HepG2 (cell line): Measurements from ENCODE around the gene ABCC3.

Experiments
- ARNTL ChIP-seq: sonication (generic); formaldehyde crosslinking; IDR thresholded peaks from 2 replicates; pipeline ENCODE4 v1.4.0; 2020; ENCODE audit warnings: mild to moderate bottlenecking, missing genetic modification reagents
- BRCA1 ChIP-seq: sonication (generic); formaldehyde crosslinking; IDR thresholded peaks from 2 replicates; pipeline ENCODE4 v1.4.0; 2020; ENCODE audit warnings: missing genetic modification reagents
- CHD2 ChIP-seq: IDR thresholded peaks from 2 replicates; pipeline ENCODE4 v1.6.1; 2011; ENCODE audit warnings: low read depth, low read length, improper control_type of control experiment
- CTCF ChIP-seq: sonication (generic); formaldehyde crosslinking; IDR thresholded peaks from 2 replicates; pipeline ENCODE4 v1.5.0; 2020; ENCODE audit warnings: mild to moderate bottlenecking, missing genetic modification reagents, moderate library complexity
- DBP ChIP-seq: sonication (generic); formaldehyde crosslinking; IDR thresholded peaks from 2 replicates; pipeline ENCODE4 v1.4.0; 2020; ENCODE audit warnings: missing genetic modification reagents; ENCODE audit errors: not compliant biosample characterization
- EZH2 ChIP-seq: conservative IDR thresholded peaks from 2 replicates; pipeline ENCODE4 v1.6.1; 2012; ENCODE audit warnings: mild to moderate bottlenecking, low read depth, low read length, moderate library complexity
- HDAC2 ChIP-seq: sonication (generic); formaldehyde crosslinking; IDR thresholded peaks from 2 replicates; pipeline ENCODE4 v1.4.0; 2020; ENCODE audit warnings: missing genetic modification reagents
- HMG20A ChIP-seq: IDR thresholded peaks from 2 replicates; pipeline ENCODE4 v1.6.1; 2016; ENCODE audit warnings: borderline replicate concordance
- HNF4G ChIP-seq, 2 experiments: sonication (generic) in 1 of 2; formaldehyde crosslinking in 1 of 2; IDR thresholded peaks; 2 replicates each; pipeline versions ENCODE4 v1.4.0 to v1.6.1; 2011 to 2020; ENCODE audit warnings: borderline replicate concordance in 2 of 2, low read depth in 2 of 2, mild to moderate bottlenecking in 2 of 2, low read length in 1 of 2, missing genetic modification reagents in 1 of 2, moderate library complexity in 1 of 2
- POLR2A ChIP-seq, 2 experiments: IDR thresholded peaks; 2 replicates each; pipeline ENCODE4 v1.6.1; 2011; ENCODE audit warnings: low read depth in 2 of 2, low read length in 2 of 2, mild to moderate bottlenecking in 1 of 2, moderate library complexity in 1 of 2; ENCODE audit not compliant: insufficient read depth in 1 of 2
- ZMAT3 ChIP-seq: sonication (generic); formaldehyde crosslinking; conservative IDR thresholded peaks from 2 replicates; pipeline ENCODE4 v1.7.0; 2021; ENCODE audit warnings: missing genetic modification reagents
- ZNF660 ChIP-seq: sonication (generic); formaldehyde crosslinking; IDR thresholded peaks from 2 replicates; pipeline ENCODE4 v1.5.1; 2020; ENCODE audit warnings: mild to moderate bottlenecking, low read depth, missing genetic modification reagents, borderline replicate concordance
- ZSCAN20 ChIP-seq: sonication (generic); formaldehyde crosslinking; IDR thresholded peaks from 2 replicates; pipeline ENCODE4 v1.4.0; 2020; ENCODE audit warnings: missing genetic modification reagents, mild to moderate bottlenecking, borderline replicate concordance
- TF ChIP-seq, protein P1 (sequence below), 2 experiments: fragments of 450-650 bp in 1 of 2; sonication (generic) in 1 of 2; formaldehyde crosslinking; IDR thresholded peaks; 2 replicates each; pipeline versions ENCODE4 v1.5.0 to v1.8.0; 2020 to 2022; ENCODE audit warnings: mild to moderate bottlenecking in 1 of 2, missing genetic modification reagents in 1 of 2

DNA sequence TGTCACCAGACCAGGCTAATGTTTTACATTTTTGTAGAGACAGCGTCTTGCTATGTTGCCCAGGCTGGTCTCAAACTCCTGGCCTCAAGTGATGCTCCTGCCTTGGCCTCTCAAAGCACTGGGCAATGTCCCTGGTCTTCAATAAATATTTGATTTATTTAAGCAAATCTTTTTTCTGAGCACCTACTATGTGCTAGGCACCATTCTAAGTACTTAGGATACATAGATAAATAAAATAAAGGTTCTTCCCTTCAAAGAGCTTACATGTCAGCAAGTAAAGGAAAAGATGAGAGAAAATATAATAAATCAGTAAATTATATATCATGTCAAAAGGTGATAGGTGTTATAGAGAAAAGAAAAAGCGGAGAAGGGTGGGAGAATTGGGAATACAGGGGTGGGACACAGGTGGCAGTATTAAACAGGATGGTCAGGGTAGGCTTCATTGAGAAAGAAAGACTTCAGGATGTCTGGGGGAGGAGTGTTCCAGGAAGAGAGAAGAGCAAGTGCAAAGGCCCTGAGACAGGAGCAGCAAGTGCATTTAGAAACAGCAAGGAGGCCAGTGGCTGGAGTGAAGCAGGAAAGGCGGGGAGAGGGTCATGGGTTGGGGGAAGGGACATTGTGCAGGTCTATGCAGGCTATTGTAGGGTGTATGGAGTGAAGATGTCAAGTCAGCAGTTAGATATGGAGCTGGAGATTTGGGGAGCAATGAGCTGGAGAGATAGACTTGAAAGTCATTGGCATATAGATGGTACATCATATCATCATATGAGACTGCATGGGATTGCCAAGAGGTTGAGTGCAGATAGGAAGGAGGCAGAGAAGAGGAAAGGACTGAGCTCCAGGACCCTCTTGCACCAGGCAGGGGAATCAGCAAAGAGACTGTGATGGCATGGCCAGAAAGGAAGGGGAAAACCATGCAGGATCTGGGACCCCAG, 11.3 kb downstream of the ABCC3 start:
- no peak for TF ChIP-seq ARNTL (CRISPR knock-in tag)
- no peak for TF ChIP-seq CHD2
- no peak for TF ChIP-seq HNF4G (IDR thresholded peaks at IDR 0.05; ENCODE audit: borderline replicate concordance, low read depth, low read length)
- no peak for TF ChIP-seq HNF4G (CRISPR knock-in tag; IDR thresholded peaks at IDR 0.05; ENCODE audit: borderline replicate concordance, low read depth)
- TF ChIP-seq CTCF (CRISPR knock-in tag), result no peak
- no peak for TF ChIP-seq HDAC2 (CRISPR knock-in tag)
- no peak for TF ChIP-seq DBP (CRISPR knock-in tag)
- no peak for TF ChIP-seq ZNF660
- TF ChIP-seq HMG20A (CRISPR knock-in tag), result no peak
- no peak for TF ChIP-seq BRCA1 (CRISPR knock-in tag)
- no peak for TF ChIP-seq ZMAT3
- TF ChIP-seq EZH2, result no peak
- TF ChIP-seq, protein P1, sequence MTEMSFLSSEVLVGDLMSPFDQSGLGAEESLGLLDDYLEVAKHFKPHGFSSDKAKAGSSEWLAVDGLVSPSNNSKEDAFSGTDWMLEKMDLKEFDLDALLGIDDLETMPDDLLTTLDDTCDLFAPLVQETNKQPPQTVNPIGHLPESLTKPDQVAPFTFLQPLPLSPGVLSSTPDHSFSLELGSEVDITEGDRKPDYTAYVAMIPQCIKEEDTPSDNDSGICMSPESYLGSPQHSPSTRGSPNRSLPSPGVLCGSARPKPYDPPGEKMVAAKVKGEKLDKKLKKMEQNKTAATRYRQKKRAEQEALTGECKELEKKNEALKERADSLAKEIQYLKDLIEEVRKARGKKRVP (CRISPR knock-in tag; IDR thresholded peaks at IDR 0.05), result no peak
- no peak for TF ChIP-seq ZSCAN20
- TF ChIP-seq POLR2A (IDR thresholded peaks at IDR 0.05; ENCODE audit: insufficient read depth in 1 of 2, low read depth in 2 of 2, low read length in 2 of 2), result no peak
